Measurements from ENCODE around the gene ARHGAP28.
"Not testable (repeated sequence)": the region's sequence is repeated elsewhere in the genome, so short reads cannot be mapped to it uniquely, and the experiment has no call there.

The ARHGAP28 gene

DNA sequence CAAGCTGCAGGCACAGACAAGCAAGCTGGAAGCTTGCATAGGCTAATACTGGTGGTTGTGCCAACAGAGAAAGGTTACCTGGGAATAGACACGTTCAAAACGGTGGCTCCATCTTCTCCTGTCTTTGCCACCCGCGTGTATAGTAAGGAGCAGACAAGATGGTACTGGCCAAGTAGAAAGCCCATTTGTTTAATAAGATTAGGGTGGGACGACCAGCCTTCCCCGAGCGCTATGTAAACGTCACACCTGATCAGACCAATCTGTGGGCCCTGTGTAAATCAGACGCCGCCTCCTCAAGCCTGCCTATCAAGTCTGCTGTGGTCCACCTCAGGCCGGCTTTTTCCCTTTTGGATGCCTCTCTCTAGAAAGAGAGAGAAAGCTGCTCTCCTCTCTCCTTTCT is 198.8 kb downstream of the ARHGAP28 start:
- no peak for DNase-seq (ENCODE audit: low read depth in 3 of 3)

DNA sequence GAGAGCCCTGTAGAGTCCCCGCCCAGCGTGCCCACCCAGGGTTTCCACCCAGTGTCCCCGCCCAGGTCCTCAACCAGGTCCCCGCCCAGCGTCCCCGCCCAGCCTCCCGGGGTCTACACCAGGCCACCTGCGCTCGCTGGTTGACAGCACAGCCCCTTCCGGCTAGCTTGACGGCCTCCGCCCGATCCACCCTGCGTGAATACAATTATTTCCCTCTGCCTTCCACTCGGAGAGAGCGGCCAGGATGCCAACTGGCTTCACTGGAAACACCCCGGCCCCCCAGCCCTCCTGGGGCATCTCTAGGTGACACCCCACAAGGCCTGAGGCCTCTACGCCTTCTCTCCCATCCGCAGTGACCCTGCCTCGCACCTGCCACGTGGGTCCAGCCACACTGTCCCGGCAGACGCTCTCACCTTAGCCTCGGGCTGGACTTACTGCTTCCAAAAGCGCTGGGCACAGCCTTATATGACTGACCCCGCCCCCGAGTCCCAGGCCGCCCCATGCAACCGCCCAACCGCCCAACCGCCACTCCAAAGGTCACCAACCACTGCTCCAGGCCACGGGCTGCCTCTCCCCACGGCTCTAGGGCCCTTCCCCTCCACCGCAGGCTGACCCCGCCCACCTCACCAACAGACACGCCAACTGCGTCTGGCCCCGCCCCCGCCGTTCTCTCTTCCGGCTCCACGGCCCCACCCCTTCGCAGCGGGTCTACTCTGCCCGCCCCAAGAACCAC is 200.0 kb downstream of the ARHGAP28 start:
- no peak for DNase-seq (ENCODE audit: low read depth in 3 of 3)

DNA sequence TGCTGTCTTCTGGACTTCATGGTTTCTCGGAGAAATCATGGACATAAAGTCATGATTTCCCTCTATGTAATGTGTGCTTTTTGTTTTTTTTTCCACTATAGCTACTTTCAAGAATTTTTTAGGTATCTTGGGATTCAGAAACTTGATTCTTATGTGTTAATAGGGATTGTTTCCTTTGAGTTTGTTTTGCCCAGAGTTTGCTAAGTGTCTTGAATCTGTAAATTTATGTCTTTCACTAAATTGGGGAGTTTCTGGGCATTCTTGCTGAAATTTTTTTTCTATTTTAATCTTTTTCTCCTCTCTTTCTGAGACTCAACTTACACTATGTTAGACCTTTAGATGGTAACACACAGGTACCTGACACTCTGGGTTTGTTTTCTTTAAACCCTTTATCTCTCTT is 205.3 kb downstream of the ARHGAP28 start:
- no peak for DNase-seq (ENCODE audit: low read depth in 3 of 3)

DNA sequence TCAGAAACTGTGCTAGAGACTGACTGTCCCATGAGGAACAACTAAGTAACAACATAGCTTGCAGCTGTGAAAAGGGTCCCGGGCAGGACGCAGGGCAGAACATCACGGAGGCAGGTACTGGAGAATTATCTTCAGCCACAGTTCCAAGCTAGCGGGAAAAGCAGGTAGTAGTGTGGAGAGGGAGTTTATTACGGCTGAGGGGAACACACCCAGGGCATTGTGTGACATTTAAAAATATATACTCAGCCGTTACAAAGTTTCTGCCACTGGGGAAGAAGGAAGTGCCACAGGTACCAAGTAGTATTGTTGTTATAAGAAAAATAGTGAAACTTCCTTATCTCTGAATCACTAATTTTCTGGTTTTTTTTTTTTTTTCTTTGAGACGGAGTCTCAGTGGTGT is 208.5 kb downstream of the ARHGAP28 start:
- DNase-seq (ENCODE audit: low read depth in 3 of 3): no peak

DNA sequence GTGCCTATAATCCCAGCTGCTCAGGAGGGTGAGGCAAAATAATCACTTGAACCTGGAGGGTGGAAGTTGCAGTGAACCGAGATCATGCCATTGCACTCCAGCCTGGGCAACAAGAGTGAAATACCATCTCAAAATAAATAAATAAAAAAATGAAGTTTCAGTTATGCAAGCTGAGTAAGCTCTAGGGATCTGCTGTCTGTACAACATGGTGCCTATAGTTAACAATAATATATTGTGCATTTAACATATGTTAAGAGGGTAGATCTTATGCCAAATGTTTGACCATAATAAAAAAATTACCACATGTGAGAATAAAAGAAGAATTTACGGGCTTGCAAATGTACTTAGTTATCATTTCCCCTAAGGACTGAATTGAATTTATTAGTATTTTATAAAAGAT is 208.9 kb downstream of the ARHGAP28 start:
- not testable (repeated sequence) for DNase-seq (ENCODE audit: low read depth in 3 of 3)

DNA sequence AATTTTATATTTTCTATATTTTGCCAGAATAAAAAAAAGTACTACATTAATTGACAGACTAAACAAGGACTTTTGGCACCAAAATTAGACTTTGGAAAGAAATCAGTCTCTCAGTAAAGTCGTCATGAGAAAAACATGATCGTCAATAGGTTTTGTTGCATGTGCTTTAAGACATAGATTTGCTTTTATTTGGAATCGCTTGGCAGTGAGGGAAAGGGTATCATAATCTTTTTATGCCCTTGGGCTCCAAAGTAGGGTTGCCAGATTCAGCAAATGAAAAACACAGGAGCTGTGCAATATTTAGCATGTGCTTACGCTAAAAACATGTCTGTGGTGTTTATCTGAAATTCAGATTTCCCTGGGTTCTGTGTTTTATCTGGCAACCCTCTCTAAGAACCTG is 210.5 kb downstream of the ARHGAP28 start:
- DNase-seq (ENCODE audit: low read depth in 3 of 3): no peak

DNA sequence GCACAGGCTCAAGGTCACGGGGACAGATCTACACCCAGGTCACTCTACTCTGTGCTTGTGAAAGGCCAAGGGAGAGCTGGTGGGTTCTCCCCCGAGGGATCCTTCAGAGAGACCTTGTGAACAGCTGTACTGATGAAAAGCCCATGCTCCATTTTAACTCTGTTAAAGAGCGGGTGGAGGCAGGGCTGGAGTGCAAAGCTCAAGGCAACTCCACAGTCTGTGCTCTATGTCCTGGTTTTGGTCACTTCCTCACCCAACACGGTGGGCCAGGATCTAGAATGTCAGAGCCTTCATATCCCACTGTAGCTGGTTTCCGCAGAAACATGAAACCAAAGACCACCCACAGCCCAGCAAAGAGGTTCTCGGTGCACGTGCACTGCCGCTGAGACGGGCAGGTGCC is 210.9 kb downstream of the ARHGAP28 start:
- DNase-seq (ENCODE audit: low read depth in 3 of 3): no peak

DNA sequence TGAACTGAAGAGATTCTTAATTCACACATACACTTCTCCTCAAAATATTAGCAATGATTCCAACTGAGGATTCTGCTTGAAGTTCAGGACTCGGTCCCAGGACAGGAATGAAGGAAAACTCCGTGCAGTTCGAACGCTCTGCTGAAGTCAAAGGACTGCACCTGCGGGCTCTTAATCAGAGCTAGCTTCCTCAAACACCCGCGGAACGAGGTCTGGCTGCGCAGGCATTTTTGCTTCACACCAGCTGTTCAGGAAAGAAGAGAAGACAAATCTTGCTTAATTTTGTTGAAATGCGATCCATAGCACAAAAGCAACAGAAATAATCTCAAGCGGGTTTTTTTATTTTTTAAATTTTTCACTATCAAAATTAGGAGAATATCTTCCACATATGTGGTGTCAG is 212.5 kb downstream of the ARHGAP28 start:
- no peak for DNase-seq (ENCODE audit: low read depth in 3 of 3)

DNA sequence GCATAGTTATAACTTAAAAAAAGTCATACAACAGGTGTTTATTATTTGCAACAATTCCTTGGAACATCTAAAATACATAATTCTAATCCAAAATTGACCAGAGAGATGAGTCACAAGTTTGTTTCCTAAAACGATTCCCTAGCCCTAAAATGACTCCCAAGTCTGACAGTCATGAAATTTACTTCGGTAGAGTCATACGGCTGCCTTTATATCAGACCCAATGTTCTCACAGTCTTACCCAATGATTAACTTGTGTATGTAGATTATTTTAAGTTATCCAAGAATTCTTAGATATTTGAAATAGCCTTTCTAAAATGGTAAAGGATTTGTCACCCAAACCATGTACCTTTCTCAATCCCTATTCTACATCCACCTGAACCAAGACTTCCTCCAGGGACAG is 213.2 kb downstream of the ARHGAP28 start:
- no peak for DNase-seq (ENCODE audit: low read depth in 3 of 3)

DNA sequence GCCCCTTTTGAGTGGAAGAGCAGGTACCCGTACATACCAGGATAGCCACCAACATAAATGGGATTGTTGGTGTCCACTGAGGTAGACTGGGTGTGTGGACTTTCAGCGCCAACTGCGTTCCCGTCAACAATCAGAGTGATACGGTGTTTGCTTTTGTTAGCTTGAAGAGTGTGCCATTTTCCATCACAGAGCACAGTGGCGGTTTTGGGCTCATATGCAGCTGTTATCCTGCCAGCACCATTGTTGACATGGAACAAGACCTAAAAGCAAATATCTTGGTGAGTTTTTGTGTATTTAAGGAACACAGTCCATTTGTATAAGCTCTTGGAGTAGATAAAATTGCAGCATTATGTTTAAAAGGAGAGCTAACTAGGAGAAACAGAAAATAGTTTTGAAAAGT is 213.6 kb downstream of the ARHGAP28 start:
- DNase-seq (ENCODE audit: low read depth in 3 of 3): no peak

DNA sequence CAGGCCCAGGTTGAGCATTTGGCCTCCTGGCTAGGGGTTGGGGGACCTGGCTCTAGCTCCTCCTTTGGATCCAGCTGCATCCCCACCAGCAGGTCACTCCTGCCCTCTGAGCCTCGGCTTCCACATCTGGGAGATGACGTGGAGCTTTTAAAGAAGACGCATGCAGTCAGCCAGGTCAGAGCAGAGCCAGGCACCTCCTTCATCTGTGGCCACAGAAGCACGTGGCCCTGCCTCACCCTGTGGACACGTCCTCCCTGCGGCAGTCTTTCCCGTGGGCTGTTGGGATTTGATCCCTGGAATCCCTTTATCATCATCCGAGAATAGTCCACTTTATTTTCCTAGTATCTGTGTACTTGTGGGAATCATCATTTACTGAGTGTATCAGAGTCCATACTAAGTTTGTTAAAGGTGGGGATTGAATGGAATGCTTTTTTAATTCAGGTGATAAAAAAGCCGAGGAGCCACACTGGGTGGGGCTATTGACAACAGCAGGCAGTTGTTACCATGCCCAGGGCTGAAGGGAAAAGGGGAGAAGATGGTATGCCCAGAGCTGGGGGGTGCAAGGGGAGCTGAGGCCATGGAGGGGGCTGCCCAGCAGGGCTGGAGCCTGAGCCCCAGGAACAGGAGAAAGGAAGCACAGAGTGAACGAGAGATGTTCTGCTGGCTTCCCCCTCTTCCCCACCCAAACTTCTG is 218.0 kb downstream of the ARHGAP28 start:
- no peak for DNase-seq (ENCODE audit: low read depth in 3 of 3)

DNA sequence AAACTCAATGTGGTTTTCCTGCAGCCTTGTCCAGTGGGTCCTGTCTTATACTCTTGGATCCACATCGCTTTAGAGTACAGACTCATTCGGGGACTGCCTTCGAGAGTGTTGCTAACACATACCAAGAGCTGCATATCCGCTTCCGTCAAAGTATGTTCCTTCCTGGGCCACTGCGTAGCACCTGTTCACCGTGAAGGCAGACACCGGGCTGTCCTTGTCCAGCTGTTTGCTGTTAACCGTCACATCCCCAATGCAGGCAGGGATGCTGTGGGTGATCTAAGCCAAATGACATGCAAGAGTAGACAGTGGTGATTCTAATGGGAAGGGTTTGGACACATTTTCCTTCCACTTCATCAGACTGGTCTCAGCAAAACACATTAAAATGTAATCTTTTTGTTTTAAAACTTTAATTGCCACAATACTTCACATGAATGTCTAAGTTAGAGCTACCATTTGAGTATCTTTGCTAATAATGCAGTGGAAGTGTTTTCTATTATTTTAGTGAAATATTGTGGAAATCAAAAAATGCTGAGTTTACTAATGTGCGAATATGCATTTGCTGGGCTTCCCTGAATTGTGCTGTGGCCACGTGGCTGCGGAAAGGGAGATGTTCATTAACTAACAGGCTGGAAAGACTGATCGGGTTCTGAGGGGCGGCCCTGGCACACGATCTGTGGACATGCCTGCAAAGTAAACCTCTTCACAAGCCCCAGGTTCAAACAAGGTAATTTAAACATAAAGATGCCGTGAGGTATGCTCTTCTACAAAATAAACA is 219.0 kb downstream of the ARHGAP28 start:
- DNase-seq (ENCODE audit: low read depth in 3 of 3): no peak

DNA sequence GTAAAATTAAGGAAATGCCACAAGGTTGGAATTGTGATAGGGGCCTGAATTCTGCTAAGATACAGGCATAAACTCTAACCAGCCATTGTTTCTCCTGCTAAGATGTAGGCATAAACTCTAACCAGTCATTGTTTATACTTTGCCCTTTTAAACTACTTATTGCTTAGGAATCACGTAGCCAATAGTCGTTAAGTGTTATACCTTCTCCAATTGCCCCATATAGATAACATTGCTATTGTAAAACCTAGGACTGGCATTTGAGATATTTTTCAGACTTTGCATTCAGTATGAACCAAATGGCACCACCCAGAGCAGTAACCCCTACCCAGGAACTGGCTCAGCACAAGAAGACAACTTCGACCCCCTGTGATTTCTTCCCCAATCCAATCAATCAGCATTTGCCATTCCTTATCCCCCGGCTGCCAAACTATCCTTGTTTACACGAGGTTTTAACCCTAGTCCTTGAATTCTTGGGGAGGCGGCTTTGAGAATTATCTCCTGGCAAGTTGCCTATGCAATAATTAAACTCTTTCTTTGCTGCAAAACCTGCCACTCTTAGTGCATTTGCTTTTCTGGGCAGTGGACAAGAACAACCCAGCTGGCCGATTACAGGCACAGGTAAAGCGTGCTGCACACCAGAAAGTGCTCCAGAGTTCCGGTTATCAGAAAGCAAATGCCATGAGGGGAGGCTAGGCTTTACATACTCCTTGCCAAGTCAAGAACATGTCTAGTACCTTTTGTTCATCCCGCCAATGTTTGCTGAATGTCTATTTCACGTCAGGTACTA is 220.5 kb downstream of the ARHGAP28 start:
- no peak for DNase-seq (ENCODE audit: low read depth in 3 of 3)

DNA sequence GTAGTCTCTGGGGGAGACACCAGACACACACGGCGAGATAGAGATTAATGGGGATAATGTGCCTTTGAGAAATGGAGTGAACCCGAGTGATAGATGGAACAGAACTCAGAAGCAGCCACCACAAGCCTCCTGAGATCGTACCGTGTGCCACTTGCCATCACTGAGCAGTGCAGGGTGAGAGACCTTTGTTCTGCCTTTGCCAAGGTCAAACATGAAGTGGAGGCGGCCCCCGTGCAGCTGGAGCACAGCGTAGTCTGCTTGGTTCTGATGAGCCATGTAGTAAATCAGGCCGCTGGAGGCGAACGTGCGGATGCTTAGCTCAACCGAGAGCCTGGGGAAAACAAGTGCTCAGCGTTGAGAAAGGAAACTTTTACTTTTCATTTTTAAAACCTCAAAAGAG is 221.1 kb downstream of the ARHGAP28 start:
- no peak for DNase-seq (ENCODE audit: low read depth in 3 of 3)

DNA sequence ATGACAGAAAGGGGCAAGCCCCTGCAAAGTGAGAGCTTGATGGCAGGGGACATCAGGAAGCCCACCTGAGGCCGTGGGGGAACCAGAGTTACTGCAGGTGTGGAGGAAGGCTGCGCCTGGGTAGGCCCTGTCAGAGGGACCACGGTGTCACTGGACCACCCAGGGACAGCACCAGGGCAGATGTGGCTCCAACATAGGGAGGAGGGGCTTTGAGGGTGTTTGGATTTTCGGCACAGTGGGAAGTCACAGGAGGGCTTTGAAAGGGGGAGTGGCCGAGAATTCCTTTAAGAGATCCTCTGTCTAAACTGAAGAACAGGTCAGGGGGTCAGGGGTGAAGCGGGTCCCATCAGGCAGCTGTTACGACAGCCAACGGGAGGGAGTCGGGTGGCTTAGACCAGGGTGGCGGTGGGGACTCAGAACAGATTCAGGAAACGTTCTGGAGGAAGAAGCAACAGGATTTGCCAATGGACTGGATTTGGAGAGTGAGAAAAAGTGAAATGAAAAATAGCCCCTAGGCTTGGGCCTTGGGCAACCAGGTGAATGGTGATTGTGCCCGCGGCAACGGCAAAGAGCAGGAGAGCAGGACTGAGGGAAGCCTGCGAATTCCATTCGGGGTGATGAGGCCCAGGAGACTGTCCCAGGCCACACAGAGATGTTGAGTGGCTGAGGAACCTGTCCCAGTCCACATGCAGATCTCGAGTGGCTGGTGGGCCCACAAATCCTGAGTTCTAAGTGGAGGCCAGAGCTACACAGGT is 222.0 kb downstream of the ARHGAP28 start:
- no peak for DNase-seq (ENCODE audit: low read depth in 3 of 3)

DNA sequence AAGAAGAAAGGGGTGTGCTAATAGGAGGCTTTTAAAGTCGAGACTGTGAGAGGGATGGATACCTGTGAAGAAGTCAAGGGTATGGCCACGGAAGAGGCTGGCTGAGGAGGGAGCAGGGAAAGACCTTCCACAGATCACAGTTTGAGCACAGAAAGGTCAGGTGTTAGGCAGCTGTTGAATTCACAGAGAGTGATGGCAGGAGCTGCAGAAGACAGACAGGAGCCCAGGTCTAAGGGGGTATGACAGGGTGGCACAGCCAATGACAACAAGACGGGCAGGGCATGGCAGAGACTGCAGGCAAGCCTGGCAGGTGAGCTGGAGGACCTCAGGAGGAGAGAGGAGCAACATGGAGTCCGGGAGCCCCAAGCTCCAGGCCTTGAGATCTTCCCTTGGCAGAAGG is 225.0 kb downstream of the ARHGAP28 start:
- DNase-seq (ENCODE audit: low read depth in 3 of 3): no peak

DNA sequence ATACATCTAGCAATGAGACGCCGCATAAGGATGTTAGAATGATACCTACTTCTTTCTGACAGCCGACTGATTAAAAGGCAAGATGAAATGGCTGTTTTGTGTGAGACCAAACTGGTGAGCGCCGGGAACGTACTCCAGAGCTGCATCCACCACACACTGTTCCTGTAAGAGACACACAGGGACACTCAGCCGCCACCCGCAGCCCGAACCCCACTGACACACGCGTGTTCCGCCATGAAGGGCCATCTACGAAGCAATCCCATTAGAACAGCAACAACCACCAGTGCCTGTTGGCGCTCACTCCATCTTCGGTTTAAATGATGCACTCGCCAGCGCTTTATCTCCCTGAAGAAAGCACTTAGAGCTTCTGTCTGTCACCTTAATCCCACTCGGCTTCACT is 225.8 kb downstream of the ARHGAP28 start:
- DNase-seq (ENCODE audit: low read depth in 3 of 3): no peak

DNA sequence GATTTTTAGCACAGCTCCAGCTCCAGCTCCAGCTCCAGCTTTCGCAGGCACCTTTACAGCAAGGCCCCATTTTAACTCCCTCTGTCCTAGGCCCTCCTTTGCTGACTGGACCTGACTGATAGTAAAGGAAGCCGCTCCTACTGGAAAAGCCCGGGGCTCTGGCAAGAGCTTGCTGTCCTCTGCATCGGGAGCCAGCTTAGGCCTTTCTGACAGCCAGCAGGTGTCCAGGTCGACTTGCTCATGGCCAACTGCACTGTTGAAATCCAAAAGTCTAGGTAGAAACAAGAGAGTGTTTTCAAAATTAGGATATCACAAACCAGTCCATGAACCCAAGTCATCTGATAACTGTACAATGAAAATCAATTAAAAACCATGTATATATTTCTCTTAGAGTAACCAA is 227.0 kb downstream of the ARHGAP28 start:
- DNase-seq (ENCODE audit: low read depth in 3 of 3): no peak

DNA sequence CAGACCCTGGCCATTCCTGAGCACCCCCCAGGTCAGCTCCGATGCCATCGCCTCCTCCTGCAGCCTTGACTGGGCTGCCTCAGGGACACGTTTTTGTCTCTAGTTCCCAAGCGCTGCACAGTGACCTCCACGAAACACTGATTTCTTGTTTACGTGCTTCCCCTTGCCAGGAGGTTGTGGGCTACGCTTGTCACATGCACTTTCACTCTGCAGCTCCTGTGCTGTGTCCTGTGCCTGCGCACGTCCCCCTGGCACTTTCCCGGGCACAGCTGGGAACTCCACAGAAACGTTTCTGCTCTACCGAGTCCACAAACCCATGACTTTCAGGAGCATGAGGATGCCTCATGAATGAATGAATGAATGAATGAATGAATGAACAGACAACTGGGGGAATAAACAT is 227.5 kb downstream of the ARHGAP28 start:
- DNase-seq (ENCODE audit: low read depth in 3 of 3): no peak

DNA sequence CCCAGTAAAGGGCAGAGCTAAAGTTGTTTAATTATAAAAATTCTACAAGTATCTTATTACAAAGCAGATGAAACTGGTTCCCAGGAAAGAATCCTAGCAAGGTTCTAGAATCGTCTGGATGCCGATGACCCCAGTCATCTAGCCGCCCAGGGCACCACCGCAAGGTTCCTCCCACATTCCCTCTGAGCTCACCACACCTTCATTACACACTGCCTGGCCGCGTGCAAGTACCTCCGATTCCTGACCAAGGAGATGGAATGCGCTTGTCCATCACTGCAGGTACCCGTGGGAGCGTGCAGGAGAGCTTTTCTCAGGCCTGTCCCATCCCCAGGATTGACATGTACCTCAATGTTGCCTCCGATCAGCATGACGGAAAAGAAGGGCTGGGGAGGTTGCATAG is 229.6 kb downstream of the ARHGAP28 start:
- DNase-seq (ENCODE audit: low read depth in 3 of 3): no peak

DNA sequence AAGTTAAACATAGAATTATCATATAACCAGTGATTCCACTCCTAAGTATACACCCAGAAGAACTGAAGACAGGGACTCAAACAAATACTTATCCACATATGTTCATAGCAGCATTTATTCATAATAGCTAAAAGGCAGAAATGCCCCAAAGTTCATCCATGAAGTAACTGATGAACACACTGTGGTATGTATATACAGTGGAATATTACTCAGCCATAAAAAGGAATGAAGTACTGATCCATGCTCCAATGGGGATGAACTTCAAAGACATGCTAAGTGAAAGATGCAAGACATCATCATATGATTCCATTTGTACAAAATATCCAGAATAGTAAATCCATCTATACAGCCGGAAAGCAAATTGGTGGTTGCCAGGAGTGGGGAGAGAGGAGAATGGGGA is 230.6 kb downstream of the ARHGAP28 start:
- no peak for DNase-seq (ENCODE audit: low read depth in 3 of 3)
